GM18519 (cell line): ENCODE results near the gene SH3GL3.

Experiments
- ATAC-seq: cut with Tn5 transposase; IDR thresholded peaks from one replicate; pipeline ENCODE4 v1.9.1; 2021; ENCODE audit warnings: mild to moderate bottlenecking, moderate library complexity; ENCODE audit not compliant: unreplicated experiment, low FRiP score

The SH3GL3 gene

GRCh38 chr15:83458381-83458780 lies 11.2 kb downstream of the SH3GL3 start:
- ATAC-seq = no peak

DNA sequence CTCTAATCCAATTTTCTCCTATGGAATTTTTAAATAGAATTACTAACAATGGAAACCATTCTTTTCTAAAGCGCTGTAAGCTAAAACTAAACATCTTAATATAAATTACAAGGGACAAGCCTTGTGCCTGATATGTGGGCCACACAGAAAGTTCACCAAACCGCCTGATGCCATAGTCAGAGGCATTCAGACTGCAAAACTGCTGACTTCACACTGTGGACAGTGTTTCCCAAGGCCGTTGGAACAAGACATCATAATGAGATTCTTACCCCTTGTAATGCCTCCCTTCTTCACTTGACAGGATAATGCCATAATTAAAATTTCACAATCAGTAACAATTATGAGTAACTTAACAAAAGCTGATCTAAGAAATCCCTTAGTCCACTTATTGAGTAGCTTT lies 14.9 kb downstream of the SH3GL3 start:
- ATAC-seq = no peak

DNA sequence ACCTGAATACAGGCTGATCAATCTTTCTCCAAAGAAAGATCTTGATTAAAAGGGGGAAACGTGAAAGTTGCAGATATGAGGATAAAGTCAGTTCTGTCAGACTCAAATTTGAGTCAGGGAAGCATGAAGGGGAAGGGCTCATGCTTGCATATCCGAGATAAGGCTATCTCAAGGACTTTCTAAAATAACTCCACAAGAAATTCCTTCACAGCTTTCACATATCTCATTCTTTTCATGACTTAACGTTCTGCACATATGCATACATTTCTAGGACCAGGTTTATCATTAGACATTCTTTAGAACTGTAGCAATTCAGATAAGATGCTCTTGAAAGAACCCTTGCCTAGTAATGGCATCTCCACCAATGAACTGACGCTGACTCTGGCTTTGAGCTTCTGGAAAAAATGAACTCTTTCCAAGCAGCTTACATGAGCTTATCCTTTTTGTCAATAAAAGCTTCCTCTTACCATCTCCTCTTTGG lies 15.9 kb downstream of the SH3GL3 start:
- no peak for ATAC-seq

DNA sequence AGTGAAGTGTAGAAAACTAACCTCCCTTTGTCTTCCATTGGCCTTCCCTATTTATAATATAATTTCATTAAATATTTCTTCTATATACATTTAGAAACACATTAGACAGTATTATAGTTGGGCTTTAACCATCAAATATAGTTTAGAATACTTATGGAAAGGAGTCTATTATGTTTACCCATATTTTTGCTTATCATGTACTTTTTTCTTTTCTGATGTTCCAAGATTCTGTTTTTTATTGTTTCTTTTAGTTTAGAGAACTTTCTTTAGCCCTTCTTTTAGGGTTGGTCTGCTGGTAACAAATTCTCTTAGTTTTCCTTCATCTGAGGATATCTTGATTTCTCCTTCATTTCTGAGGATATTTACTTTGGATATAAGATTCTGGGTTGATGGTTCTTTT lies 23.7 kb downstream of the SH3GL3 start:
- no peak for ATAC-seq

GRCh38 chr15:83471307-83471866 lies 24.2 kb downstream of the SH3GL3 start:
- no peak for ATAC-seq

DNA sequence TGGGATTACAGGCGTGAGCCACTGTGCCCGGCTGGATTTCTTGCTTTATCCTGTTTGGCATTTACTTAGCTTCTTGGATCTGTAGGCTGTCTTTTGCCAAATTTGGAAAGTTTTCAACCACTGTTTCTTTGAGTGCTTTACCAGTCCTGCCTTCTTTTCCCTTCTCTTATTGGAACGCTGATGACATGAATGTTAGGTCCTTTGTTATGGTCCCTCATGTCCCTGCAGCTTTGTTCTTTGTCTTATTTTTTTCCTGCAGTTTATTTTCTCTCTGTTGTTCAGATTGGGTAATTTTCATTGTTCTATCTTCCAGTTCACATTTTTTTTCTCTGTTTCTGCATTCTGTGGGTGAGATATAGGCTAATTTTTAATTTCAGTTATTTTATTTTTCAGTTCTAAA lies 25.0 kb downstream of the SH3GL3 start:
- no peak for ATAC-seq

DNA sequence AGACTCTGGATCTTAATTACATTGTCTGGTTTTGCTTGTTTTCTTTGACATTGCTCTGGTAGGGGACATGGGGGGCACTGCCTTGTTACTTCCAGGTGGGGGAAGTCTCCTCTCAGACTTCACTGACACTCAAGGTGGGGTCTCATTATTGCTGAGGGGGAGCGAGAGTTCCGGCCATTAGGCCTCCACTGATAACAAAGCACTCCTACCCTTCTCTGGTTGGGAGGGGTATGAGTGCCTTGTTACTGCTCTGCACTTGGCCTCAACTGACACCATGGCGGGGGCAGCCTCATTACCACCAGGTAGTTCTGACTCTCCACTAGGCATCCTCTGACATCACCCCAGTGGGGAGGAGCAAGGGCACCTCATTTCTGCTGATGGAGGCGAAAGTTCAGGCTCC lies 25.7 kb downstream of the SH3GL3 start:
- no peak for ATAC-seq

DNA sequence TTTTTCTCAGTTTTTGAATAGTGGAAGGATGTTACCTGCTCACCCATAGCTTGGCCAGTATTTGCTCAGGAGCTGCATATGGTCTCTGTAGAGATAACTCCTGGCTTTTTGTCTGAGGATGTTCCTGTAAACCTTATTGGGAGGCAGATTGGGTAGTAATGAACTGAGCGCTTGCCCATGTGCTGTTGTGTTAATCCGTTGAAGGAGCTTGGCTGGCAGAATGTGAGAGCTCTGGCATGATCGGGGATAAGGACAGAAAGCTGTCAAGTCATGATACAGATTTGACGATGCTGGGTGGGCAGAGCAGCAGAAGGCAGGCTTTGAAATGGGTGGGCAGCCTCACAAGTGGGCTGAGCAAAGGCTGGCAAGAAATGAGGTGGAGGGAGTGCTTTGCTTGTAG lies 27.4 kb downstream of the SH3GL3 start:
- ATAC-seq = no peak

GRCh38 chr15:83475551-83475950 lies 28.4 kb downstream of the SH3GL3 start:
- ATAC-seq = no peak

- no peak for ATAC-seq
These were observed 28.9 kb downstream of the SH3GL3 start for GRCh38 chr15:83476066-83476465.

DNA sequence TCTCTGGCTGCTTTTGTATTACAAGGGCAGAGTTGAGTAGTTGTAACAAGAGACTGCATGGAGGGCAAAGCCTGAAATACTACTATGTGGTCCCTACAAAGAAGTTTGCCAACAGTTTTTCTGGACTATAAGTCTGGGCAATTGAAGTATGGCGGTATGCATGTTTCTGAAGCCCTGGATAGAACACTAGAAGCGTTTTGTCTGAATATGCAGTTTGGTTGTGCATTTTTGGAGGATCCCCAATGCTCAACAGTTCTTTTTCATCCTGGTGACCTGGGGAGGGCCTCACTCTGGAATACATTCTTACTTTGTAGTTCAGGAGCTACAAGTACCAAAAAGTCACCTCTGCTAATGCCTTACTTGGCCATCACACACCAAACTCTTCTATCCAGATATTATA lies 29.6 kb downstream of the SH3GL3 start:
- ATAC-seq = no peak

- no peak for ATAC-seq
These were observed 30.1 kb downstream of the SH3GL3 start for GRCh38 chr15:83477172-83477807.

- ATAC-seq = no peak
These were observed 30.8 kb downstream of the SH3GL3 start for GRCh38 chr15:83477808-83478537.

- no peak for ATAC-seq
These were observed 36.5 kb downstream of the SH3GL3 start for GRCh38 chr15:83483612-83484011.

- no peak for ATAC-seq
These were observed 37.5 kb downstream of the SH3GL3 start for GRCh38 chr15:83484636-83485035.

GRCh38 chr15:83486363-83486762 lies 39.2 kb downstream of the SH3GL3 start:
- ATAC-seq = no peak

DNA sequence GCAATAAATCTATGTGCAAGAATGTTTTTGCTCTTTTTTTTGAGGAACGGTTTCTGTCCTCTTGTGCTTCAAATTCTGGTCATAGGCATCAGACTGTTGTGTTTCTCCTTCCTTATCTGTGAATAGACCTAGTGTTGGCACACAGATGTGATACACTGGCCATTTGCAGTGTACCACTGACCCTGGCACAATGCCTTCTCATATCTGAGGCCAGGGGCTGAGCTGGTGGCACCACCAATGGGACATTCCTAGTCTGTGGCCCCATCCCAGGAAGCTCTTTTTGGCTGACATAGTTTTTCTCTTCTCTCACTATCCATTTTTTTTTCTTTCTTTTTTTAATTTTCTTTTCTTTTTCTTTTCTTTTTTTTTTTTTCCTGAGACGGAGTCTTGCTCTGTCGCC lies 40.4 kb downstream of the SH3GL3 start:
- no peak for ATAC-seq

DNA sequence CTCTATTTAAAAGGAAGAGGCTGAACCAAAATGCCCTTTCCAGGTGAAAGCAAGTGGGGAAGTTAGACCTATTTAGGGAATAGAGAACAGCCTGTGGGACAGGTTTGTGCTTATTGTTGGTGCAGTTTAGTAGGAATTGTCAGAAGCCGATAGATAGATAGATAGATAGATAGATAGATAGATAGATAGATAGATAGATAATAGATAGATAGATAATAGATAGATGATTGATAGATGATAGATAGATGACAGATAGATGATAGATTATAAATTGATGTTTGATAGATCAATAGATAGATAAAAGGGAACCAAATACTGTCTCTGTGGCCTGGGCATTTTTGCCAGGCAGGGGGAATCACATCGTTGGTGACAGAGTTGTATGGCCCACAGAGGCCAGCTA lies 42.5 kb downstream of the SH3GL3 start:
- no peak for ATAC-seq

DNA sequence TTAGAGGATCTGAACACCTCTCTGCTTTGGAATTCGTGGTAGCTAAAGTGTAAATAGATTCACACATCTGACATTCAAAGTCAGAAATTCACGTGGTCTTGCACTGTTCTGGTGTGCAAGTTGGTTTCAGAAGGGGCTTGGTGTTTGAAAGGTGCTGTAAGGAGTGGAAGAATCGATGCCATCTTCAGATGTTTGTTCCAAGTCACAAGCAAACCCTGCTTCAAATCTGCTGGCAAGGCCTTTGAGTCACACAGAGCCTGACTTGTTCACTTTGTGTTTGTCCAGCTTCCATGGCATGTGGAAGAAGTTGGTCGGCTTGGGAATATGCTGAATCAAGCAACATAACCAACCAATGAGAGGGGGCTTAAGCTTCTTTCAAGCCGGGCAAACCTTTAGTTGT lies 44.3 kb downstream of the SH3GL3 start:
- no peak for ATAC-seq

GRCh38 chr15:83496766-83497165 lies 49.6 kb downstream of the SH3GL3 start:
- no peak for ATAC-seq

DNA sequence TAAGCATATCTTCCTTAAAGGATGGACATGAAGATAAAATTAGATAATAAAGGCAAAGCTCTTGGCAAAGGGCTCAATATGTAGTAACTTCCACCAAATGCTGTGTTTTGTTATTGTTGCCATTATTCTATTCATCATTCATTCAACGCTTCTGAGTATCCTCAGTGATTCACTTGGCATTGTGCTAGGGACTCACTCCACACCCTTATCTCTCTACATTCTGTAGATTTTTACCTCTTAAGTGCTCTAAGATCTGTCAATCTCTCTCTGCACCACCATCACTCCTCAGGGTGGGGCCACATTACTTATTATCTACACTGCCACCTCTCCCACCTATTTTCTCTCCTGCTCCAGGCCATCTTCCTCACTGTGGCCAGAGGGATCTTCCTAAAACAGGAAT lies 51.2 kb downstream of the SH3GL3 start:
- ATAC-seq = no peak

GRCh38 chr15:83498801-83499200 lies 51.7 kb downstream of the SH3GL3 start:
- ATAC-seq = no peak
